GM21737 (cell line): Measurements from ENCODE around the gene RASAL2.
"Not testable (repeated sequence)": the region's sequence is repeated elsewhere in the genome, so short reads cannot be mapped to it uniquely, and the experiment has no call there.

Experiments used
- ATAC-seq: cut with Tn5 transposase; IDR thresholded peaks from one replicate; pipeline ENCODE4 v1.9.1; 2021; ENCODE audit warnings: mild to moderate bottlenecking, moderate library complexity; ENCODE audit not compliant: unreplicated experiment

RASAL2 gene

GRCh38 chr1:178330848-178331497 is 237.1 kb downstream of the RASAL2 start:
- no peak for ATAC-seq

DNA sequence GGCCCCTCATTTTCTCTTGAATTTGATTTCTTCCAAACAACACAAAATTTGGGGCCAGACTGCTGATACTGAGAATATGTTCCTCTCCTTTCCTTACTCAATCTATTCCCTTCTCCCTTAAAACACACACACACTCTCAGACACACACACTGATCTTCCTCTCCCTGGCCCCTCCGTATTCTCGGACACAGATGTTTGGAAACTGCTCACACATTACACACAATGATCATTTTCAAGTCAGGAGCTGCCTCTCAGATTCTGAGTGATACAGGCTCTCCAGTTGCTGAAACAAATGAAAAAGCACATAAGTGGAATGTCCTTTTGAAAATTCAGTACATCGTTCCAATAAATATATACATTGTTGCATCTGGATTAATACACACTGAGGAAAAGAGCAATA is 241.5 kb downstream of the RASAL2 start:
- no peak for ATAC-seq

- ATAC-seq: no peak
These were observed 243.3 kb downstream of the RASAL2 start for GRCh38 chr1:178337091-178337706.

GRCh38 chr1:178339834-178340233 is 245.9 kb downstream of the RASAL2 start:
- no peak for ATAC-seq

GRCh38 chr1:178341261-178341956 is 247.5 kb downstream of the RASAL2 start:
- no peak for ATAC-seq

GRCh38 chr1:178342745-178343144 is 248.8 kb downstream of the RASAL2 start:
- ATAC-seq: no peak

DNA sequence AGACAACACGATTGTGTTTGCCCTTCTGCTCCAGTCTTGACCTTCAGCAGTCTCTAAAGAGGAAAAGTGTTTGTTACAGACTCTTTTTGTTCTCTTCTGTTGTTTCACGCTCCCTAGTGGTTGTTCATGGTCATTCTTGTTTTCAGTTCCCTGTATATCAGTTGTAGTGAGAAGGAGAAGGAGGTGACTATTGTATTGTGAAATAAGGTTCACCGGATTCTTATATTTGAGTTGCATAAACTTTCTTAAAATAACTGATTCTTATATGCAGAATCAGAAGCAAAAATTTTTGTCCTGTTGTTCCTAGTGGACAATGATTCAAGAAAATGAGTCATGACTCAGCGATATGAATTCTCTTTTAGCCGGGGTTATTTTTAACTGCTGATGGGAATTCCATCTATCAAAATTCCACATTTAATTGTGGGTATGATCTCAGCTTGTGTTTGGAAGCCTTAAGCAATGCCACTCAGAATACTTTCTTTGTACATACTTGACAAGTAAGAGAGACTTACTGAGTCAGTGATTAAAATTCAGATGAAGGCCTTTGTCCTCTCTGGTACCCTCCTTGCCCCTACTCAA is 250.7 kb downstream of the RASAL2 start:
- ATAC-seq: no peak

DNA sequence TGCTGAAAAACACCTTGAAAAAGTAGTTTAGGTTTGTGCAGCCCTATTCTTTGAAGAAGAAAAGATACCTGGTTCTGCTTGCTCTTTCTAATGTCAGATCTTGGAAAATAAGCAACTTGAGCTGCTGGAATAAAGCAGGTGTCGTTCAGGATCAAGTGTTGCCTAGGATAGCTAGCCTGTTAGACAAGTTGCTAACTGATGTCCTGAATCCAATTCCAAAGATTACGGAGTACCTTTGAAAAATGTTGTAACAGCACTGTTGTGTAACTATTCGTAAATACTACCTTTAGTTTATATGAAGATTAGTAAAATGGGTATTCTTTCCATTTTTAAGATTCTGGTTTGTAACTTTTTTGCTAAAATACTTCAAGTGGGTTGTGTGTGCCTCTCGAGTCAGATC is 251.3 kb downstream of the RASAL2 start:
- no peak for ATAC-seq

GRCh38 chr1:178345807-178346206 is 251.9 kb downstream of the RASAL2 start:
- ATAC-seq: no peak

- ATAC-seq: no peak
These were observed 255.9 kb downstream of the RASAL2 start for GRCh38 chr1:178349801-178350200.

- not testable (repeated sequence) for ATAC-seq
These were observed 258.0 kb downstream of the RASAL2 start for GRCh38 chr1:178351911-178352310.

DNA sequence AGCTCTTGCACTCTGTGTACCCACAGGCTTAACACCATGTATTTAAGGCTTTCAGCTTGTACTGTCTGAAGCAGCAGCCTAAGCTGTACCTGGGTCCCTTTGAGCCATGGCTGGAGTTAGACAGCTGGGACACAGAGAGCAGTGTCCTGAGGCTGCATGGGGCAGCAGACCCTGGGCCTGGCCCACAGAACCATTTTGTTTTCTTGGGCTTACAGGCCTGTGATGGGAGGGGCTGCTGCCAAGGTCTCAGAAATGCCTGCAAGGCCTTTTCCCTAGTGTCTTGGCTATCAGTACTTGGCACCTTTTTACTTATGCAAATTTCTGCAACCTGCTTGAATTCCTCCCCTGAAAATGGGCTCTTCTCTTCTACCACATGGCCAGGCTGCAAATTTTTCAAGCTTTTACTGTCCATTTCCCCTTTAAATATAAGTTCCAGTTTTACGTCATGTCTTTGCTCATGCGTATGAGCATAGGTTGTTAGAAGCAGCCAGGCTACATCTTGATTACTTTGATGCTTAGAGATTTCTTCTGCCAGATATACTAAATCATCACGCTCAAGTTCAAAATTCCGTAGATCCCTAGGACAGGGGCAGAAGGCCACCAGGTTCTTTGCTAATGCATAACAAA is 259.0 kb downstream of the RASAL2 start:
- ATAC-seq: no peak

DNA sequence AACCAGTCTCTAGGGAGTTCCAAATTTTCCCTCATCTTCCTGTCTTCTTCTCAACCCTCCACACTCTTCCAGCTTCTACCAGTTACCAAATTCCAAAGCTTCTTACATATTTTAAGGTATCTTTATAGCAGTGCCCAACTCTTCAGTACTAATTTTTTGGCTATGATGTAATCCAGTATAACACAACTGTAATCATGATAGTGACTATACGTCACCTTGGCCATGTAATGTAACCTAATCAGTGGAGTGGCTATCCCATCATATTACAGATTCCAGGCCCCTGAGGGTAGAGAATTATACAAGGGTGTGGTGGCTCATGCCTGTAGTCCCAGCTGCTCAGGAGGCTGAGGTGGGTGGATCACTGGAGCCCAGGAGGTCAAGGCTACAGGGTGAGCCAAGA is 259.6 kb downstream of the RASAL2 start:
- ATAC-seq: no peak

GRCh38 chr1:178354816-178355215 is 260.9 kb downstream of the RASAL2 start:
- no peak for ATAC-seq

- no peak for ATAC-seq
These were observed 262.4 kb downstream of the RASAL2 start for GRCh38 chr1:178356299-178356698.

DNA sequence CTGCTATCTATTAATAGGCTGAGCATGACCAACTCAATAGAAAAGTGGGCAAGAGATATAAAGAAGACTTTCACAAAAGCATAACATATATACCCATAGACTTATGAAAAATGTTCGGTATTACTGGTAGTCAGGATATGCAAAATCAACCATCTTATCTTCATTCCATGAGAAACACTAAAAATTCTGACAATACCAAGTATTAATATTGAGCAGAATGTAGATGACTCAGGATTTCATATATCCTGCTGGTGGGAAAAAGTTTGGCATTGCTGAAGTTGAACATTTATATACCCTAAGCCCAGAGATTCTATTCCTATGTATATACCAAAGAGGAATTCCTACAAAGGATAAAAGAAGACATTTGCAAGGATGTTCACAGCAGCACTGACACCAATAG is 264.6 kb downstream of the RASAL2 start:
- no peak for ATAC-seq

DNA sequence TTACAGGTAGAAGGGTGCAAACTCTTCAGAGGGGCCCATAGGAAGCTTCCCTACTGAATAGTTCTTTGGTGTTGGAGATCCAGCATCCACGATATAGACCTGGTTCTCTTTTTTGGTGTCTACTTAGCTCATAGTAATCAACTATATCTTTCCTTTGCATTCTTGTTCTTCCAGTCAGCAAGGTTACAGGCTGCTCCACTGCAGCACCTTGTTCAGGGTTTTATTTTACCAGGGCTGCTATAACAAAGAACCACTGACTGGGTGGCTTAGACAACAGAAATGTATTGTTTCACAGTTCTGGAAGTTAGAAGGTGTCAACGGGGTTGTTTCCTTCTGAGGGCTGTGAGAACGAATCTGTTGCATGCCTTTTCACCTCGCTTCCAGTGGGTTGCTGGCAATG is 266.5 kb downstream of the RASAL2 start:
- ATAC-seq: no peak

DNA sequence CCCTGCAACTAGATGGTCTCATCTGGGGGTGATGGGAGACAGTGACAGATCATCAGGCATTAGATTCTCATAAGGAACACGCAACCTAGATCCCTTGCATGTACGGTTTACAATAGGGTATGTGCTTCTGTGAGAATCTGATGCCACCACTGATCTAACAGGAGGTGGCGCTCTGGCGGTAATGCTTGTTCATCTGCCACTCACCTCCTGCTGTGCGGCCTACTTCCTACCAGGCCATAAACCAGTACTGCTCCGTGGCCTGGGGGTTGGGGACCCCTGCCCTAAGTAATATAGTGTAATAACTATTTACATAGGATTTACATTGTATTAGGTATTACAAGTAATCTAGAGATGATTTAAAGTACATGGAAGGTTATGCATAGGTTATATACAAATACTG is 267.9 kb downstream of the RASAL2 start:
- ATAC-seq: no peak

DNA sequence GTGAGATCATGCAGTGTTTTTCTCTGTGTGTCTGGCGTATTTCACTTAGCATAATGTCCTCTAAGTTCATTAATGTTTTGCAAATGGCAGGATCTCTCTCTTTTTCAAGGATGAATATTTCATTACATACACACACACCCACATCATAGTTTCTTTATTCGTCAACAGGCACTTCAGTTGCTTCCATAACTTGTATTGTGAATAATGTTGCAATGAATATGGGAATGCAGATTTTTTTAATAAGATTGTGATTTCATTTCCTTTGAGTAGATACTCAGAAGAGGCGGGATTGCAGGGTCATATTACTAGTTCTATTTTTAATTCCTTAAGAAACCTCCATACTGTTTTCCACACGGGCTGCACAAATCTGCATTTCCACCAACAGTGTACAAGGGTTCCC is 268.8 kb downstream of the RASAL2 start:
- no peak for ATAC-seq

GRCh38 chr1:178364782-178365181 is 270.9 kb downstream of the RASAL2 start:
- no peak for ATAC-seq

GRCh38 chr1:178367151-178367550 is 273.2 kb downstream of the RASAL2 start:
- ATAC-seq: no peak
